GM21515 (cell line): ENCODE results near the gene SORBS2.
"Not testable (repeated sequence)": the region's sequence is repeated elsewhere in the genome, so short reads cannot be mapped to it uniquely, and the experiment has no call there.

Experiments used
- ATAC-seq: cut with Tn5 transposase; IDR thresholded peaks from one replicate; pipeline ENCODE4 v1.9.1; 2021; ENCODE audit not compliant: unreplicated experiment

Gene SORBS2

DNA sequence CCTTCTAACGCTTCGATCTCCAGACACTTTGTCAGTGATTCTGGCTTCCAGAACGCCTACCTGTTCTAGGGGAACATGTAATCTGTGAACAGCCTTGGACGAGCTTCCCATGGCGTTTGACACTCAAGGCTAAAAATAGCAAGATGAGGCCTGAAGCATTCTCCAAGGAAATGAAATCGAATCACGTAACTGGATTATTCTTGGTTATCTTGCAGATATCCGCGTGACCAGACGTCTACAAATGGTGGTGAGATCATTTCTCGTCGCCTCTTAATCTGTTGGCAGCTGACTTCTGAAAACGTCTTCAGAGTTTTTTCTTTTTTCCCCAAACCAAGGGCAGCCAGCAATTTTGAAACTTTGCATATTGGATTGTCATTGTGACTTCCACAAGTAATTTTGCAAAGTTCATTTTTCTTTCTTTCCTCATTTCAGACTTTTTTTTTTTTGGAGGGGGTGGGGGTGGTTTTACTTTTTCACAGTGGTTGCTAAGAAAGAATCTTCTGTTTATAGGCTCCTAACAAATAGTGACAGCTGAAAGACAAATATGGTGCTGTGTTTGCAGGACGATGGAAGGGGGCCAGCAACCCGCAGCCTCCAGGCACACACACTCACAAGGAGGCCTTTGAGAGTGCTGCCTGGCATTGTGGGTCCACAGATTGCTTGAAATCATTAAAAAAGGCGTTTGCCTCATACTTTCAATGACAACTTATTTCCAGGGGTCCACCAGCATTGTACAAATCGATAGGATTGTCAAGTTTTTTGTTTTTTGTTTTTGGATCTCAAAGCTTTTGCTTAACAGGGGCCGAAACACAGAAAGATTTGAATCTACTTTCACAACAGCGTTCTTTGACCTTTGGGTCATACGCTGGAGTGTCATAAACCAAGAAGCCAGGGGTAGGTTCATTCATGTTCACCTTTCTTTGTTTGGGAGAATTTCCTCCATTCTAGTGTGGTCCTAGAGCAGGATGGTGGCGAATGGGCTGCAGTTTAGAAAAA is 244.3 kb downstream of the SORBS2 start:
- no peak for ATAC-seq

DNA sequence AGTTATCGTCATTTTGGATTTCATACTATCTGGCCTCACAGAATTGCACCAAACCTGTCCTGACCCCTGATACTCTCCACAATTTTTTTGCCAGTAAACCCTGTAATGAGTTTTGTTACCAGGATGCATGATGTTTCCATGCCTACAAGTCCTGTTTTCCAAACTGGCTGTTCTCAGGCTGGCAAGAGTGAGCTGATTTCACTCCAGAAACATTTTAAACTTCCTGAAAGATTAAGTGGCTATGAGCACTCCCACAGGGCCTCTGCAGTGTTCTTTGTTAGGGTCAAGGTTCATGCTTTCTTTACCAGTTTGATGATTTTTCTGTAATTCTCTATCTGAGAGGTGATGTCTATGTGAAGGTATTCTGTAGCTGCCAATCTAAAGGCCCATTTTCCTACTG is 245.0 kb downstream of the SORBS2 start:
- ATAC-seq, result no peak

DNA sequence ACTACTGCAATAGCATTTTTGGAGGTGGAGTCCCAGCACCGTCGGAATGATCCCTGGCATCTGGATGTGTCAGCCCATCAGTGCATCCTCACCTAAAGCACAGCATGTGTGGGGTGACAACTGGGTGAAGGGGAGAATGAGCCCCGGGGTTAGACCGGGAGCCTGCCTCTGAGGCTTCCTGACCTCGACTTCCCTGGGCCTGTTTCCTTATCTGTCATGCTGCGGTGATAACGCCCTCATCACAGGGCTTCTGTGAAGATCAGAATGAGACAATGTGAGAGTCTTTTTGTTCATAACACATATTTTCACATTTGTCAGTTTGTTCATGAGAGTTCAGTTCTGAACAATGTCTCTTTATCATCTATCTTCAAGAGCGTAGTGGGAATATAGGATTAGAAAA is 245.6 kb downstream of the SORBS2 start:
- no peak for ATAC-seq

DNA sequence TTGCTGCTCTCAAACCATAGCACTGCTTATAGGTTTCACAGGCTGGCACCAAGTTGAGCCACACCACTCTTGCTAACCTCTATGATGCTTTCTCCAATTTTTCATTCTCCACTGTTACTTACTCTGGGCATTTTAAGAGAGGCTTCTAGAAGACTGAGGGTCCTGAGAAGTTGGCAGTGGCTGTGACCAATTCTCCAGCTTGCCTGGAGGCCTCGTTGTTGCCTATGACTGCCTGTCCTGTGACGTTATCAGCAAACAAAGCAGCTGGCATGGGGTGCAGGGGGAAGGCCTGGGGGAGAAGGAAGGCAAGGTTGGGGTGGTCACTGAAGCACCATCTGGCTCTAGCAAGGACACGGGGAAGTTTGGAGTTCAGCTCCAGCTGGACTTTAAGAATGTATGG is 246.3 kb downstream of the SORBS2 start:
- ATAC-seq, result no peak

DNA sequence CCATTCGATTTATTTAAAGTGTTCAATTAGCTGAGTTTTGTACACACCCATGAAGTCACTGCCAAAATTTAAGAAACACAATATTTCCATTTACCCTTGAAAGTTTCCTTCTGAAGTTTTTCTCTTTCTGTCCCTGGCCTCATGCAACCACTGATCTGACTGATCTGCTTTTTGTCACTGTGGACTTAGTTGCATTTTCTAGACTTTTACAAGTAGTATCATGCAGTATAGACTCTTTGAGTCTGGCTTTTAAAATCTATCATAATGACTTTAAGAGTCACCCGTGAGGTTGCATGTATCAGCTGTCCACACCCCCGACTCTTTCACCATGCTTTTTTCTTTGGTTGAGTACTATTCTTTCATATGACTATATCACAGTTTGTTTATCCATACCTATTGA is 247.6 kb downstream of the SORBS2 start:
- ATAC-seq, result no peak

DNA sequence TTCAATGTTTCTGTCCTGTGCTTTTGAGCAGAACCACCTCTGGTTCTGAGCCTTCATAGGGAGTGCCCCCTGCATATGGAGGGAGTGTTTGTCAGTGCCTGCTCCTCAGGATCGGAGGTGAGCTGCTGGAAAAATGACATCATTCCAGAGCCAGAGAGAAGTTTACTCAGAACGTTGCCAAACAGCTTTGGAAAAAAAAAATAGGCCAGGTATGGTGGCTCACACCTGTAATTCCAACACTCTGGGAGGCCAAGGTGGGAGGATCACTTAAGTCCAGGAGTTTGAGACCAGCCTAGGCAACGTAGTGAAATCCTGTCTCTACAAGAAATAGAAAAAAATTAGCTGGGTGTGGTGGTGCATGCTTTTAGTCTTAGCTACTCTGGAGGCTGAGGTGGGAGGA is 249.5 kb downstream of the SORBS2 start:
- no peak for ATAC-seq

DNA sequence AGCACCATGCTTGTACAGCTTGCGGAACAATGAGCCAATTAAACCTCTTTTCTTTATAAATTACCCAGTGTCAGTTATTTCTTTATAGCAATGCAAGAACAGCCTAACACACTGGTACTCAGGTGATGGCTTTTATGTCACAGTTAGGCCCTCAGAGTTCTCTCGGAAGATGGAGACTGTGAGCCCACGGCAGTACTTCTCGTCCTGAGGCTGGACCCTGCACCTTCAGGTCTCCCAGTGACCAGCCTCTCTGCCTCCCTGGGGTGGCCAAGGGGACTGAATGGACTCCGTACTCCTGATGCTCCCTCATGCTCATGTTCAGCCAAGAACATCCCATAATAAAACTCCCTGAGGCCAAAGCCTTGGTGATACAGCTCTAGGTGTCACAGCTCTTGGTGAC is 251.7 kb downstream of the SORBS2 start:
- ATAC-seq, result no peak

DNA sequence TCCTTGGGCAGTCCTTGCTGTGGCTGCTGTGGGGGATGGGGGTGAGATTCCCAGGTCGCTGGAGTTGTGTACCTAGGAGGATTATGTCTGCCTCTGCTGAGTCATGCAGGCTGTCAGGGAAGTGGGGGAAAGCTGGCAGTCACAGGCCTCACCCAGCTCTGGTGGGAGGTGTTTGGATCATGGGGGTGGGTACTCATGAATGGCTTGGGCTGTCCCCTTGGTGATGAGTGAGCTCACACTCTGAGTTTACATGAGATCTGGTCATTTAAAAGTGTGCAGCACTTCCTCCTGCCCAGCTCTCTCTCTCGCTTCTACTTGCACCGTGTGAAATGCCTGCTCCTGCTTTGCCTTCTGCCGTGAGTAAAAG is 252.1 kb downstream of the SORBS2 start:
- ATAC-seq, result no peak

DNA sequence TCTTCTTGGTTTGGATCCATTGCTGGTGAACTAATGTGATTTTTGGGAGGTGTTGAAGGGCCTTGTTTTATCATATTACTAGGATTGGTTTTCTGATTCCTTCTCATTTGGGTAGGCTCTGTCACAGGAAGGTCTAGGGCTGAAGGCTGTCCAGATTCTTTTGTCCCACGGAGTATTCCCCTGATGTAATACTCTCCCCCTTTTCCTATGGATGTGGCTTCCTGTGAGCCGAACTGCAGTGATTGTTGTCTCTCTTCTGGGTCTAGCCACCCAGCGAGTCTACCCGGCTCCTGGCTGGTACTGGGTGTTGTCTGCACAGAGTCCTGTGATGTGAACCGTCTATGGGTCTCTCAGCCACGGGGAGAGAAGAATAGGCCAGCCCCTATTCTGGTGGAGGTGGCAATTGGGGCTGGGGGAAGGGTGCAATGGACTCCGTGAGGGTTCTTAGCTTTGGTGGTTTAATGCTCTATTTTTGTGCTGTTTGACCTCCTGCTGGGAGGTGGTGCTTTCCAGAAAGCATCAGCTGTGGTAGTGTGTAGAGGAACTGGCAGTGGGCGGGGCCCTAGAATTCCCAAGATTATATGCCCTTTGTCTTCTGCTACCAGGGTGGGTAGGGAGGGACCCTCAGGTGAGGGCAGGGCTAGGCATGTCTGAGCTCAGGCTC is 252.6 kb downstream of the SORBS2 start:
- not testable (repeated sequence) for ATAC-seq

DNA sequence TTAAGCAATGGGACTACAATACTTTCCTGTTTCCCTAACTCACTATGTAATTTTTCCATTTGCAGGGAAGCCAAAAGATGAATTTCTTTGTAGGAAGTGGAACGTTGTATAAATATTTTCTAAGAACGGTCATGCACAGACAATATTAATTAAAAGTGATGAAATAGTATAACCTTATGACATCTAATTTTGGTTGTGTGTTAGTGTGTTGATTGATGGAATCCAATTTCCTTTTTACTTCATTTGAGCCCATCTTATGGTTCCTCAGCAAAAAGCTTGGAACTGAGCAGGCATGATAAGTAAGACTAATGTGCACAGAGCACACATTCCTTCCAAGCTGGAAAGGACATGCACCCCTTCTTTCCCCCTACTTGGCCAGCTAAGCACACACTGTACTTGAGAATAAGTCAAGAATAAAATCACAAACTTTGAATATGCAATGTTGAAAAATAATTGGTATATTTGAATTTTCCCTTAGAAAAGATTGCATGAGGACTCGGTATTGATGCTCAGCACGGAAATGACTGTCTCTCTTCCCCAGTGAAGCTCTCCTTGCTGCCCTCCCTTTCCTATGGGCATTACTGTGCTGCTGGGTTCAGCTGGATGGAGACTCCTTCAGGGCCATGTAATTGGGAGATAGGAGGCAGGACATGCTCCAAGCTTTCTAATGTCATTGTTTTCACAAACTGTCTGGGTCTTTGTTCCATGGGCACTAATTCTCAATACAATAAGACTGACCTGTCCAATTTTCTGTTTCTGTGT is 257.4 kb downstream of the SORBS2 start:
- ATAC-seq, result no peak

DNA sequence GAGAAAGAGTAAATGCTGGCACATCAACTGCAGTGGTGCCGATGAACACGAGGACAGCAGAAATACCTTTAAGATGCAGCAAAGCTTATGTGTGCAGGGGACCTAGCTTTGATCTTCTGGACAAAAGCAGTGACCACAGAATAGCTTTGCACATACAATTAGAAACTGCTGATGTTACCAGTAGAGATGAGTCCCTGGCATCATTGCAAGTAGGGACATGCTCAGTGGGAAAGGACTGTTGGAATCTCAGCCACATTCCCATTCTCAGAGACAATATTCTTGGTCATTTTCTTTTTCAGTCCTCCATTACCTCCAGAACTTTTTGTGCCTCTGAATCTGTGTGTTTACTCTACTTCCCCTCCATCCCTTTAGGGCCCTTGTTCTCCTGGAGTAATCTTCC is 259.7 kb downstream of the SORBS2 start:
- no peak for ATAC-seq

DNA sequence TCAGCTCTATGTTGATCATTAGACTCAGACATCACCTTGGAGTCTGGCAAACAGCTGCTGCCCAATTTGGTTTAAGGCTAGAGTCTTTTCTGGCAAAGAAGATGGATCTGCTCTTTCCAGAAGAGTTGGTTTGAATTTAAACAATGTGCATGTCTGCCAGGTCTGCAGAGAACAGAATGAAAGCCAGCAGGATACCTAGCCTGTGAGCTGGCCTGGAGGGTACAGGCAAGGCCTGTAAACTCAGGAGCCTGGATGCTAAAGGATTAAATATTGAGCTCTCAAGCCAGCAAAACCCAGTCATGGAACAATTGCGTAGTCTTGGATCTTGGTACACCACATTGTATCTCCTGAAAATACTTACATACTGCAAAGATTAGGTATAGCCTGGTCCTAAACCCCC is 261.1 kb downstream of the SORBS2 start:
- ATAC-seq, result no peak

DNA sequence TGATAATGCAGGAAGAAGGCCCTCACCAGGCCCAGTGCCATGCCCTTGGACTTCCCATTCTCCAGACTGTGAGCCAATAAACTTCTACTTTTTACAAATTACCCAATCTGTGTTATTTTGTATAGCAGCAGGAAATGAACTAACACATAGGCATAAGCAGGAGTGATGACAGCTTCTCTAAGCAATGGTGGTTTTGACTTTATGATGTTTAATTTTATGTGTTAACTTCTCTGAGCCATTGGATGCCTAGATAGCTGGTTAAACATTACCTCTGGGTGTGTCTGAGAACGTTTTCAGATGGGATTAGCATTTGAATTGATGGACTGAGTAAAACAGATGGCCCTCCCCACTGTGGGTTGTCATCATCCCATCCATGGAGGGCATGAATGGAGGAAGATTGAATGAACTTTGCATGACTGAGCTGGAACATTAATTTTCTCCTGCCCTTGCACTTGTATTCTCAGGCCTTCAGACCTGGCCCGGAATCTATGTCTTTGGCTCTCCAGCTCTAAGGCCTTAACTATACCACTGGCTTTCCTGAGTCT is 262.8 kb downstream of the SORBS2 start:
- ATAC-seq, result no peak

DNA sequence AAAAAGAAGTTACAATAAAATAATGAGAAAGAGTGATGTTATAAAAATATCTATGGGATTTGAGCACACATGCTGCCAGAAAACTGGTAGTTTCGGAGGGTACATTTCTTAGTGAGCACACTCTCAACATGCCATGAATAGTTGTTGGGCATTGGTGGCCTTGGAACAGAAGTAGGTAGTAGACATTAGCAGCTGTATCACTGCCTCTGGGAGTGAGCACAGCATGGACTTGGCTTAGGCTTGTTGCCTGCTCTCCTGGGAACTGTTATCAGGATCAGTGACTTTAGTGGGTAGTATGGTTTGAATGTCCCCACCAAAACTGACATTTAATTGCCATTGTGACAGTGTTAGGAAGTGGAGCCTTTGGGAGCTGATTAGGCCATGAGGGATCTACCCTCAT is 263.4 kb downstream of the SORBS2 start:
- no peak for ATAC-seq

DNA sequence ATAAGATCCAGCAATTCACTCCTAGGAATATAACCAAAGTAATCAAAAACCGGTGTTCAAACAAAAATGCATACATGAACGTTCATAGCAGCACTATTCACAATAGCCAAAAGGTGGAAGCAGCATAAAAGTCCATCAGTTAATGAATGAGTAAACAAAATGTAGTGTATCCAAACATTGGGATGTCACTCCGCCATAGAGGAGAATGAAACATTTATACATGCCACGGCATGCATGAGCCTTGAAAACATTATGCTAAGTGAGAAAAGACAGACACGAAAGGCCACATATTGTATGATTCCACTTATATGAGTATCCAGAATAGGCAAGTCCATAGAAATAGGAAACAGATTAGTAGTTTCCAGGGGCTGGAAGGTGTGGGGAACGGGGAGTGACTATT is 265.7 kb downstream of the SORBS2 start:
- no peak for ATAC-seq

DNA sequence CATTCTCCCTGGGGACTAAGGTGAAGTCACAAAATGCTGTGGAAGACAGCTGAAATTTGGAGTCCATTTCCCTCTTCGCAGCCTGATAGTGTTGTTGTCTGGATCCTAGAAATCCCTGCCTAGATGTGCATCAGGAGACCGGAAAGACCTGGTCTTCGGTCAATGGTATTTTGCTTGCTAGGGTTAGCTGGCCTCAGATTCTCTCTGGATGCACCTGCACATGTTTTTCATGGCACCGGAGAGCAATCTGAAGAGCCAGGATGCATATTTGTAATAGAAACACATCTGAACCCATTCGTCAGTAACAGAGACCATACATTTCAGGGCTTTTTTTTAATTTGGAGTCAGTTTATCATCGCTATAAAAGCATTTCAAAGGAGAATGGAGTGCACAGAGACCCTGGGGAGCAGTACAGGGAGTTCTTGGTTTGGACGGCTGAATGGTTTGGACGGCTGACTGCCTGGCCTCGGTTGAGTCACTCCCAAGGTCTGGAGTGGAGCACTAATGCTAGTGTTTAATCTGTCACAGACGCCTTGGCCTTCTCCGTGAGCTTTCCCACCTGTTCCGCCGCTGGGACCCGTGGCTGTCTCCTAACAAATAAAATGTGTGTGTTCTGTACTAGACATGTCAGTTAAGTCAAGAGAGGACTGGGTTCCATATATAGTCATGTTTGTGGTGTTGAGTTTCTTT is 269.2 kb downstream of the SORBS2 start:
- no peak for ATAC-seq

DNA sequence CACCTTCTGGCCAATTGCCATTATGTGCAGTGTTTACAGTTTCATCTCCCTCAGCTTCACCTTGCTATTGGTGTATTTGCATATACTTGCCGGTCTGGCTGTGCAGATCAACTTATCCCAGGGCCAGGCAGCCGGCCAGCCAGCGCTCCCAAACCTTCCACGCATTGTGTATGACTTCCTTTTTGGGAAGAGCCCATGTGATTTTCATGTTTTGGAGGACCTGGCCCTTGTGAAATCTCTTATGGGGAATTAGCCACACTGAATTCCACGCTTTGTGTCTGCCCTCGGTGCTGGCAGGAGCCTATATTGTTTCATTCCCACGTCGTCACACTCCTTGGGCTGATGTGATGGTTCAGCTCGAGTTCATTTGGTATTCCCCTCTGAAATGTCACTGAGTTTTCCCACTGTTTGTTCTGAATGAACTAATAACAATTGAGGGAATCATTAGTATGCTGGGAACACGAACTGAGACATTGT is 270.7 kb downstream of the SORBS2 start:
- no peak for ATAC-seq

DNA sequence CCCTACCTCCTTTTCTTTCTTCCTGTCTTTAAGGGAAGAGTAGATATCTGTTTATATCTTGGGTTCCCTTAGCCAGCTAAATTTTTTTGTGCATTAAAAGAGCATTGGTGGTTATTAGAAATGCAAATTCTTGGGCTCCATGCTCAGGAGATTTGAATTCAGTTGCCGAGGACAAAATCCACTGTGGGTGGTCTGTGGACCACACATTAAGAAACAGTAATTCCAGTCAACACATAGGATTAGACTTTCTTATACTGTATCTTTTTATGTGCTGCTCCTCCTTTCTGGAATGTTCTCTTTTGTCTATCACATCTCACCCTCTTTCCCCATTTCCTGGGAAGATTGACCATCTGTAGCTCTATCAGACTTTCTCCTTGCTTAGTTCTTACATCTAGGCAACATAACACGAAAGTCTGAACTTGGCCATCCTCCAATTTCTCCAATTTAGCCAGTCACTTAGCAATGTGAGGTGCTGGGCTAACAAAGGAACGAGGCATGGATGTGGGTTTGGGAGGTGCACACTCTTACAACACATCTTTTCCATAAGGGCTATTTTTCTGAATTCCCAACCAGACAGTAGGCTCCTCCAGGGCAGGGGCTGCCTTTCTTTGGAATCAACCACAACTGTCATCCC is 271.4 kb downstream of the SORBS2 start:
- no peak for ATAC-seq

DNA sequence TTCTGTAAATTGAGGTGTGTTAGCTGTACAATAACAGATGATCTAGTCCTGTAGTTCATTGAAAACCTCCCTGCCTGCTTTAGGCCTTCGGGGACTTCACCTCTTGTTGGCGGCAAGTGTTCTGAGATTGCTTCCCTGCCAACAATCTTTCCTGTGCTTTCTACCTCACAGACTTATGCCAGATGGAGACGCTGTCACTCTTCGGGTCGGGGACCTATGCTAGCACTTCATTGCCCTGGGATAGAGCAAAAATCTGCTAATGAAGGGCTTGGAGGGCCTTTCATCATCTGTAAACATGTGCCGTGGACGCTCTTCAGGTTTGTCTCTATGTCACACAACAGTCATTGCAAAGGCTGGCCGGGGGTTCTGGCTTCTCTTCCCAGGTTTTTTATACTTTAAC is 272.0 kb downstream of the SORBS2 start:
- ATAC-seq, result no peak

DNA sequence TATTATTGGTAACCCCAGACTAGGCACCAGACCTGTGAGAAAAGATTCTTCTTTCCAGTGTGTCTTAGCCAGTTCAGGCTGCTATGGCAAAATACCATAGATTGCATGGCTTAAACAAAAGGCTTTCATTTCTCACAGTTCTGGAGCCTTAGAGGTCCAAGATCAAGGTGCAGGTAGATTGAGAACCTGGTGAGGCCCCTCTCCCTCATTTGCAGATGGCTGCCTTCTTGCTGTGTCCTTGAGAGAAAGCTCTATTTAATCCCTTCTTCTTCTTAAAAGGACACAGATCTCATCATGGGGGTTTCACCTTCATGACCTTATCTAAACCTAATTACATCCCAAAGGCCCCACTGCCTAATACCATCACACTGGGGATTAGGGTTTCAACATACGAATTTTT is 273.2 kb downstream of the SORBS2 start:
- no peak for ATAC-seq
